Mammary epithelial cell (primary cell): Measurements from ENCODE around the gene FBLIM1.

Experiments
- EZH2 ChIP-seq: IDR thresholded peaks from 2 replicates; pipeline ENCODE4 v1.6.1; 2012; ENCODE audit warnings: low read length, inconsistent platforms, borderline replicate concordance
- TF ChIP-seq, protein P1 (sequence below), 2 donors: IDR thresholded peaks in 1 of 2; conservative IDR thresholded peaks in 1 of 2; 2 replicates each; pipeline ENCODE4 v1.5.1; 2011 to 2012; ENCODE audit warnings: inconsistent platforms in 2 of 2, low read length in 2 of 2, mild to moderate bottlenecking in 2 of 2, control low read depth in 1 of 2, low read depth in 1 of 2; ENCODE audit not compliant: insufficient read depth in 1 of 2; ENCODE audit errors: extremely low read depth in 1 of 2

DNA sequence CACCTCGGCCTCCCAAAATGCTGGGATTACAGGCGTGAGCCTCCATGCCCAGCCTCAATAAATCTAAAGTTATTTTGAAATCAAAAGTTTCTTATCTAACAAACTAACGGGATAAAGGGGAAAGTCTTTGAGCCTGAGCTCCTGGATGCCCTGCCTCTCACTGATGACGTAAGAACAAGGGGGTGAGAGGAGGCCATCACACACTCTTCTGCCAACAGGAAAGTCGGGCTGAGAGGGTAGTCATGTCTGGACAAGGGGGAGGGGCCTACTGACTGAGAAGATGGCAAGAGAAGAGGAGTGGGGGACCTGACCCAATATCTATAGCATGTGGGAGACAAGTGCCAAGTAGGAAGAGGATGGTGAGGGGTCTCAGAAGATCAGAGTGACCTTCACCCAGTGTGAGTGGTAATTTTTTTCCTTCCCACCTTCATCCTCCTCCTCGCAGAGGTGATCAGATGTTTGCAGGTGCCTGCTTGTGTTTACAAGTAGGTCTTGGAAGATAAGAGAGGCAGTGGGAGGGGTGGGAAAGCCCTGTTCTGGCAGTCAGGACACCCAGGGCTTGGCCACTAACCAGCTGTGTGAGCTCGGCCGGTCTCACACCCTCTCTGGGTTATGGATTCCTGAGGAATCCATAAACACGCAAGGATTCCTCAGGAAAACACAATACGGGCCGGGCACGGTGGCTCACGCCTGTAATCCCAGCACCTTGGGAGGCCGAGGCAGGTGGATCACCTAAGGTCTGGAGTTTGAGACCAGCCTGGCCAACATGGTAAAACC is 39.2 kb downstream of the FBLIM1 start:
- TF ChIP-seq, protein P1, sequence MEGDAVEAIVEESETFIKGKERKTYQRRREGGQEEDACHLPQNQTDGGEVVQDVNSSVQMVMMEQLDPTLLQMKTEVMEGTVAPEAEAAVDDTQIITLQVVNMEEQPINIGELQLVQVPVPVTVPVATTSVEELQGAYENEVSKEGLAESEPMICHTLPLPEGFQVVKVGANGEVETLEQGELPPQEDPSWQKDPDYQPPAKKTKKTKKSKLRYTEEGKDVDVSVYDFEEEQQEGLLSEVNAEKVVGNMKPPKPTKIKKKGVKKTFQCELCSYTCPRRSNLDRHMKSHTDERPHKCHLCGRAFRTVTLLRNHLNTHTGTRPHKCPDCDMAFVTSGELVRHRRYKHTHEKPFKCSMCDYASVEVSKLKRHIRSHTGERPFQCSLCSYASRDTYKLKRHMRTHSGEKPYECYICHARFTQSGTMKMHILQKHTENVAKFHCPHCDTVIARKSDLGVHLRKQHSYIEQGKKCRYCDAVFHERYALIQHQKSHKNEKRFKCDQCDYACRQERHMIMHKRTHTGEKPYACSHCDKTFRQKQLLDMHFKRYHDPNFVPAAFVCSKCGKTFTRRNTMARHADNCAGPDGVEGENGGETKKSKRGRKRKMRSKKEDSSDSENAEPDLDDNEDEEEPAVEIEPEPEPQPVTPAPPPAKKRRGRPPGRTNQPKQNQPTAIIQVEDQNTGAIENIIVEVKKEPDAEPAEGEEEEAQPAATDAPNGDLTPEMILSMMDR (conservative IDR thresholded peaks at IDR 0.05 in 1 of 2, IDR thresholded peaks at IDR 0.05 in 1 of 2; ENCODE audit: extremely low read depth in 1 of 2, insufficient read depth in 1 of 2, low read depth in 1 of 2, low read length in 2 of 2), result no peak
- TF ChIP-seq EZH2, result no peak
